Heart left ventricle (tissue), 13 donors: ENCODE data around the gene EMID1.

ENCODE experiments used
- POLR2A ChIP-seq, 2 donors: fragments of 450-650 bp; IDR thresholded peaks; one replicate each; pipeline ENCODE4 v1.6.1; 2017; ENCODE audit warnings: antibody characterized with exemption in 2 of 2, mild to moderate bottlenecking in 2 of 2, moderate library complexity in 2 of 2
- TF ChIP-seq, protein P1 (sequence below), 12 donors: fragments of 200-600 bp; sonication (generic) in 4 of 12; IDR thresholded peaks; one replicate each; pipeline versions ENCODE4 v1.5.0 to v1.8.0; 2018 to 2022; ENCODE audit warnings: antibody characterized with exemption in 12 of 12, mild to moderate bottlenecking in 5 of 12
- donor health status: ischemic (EF 13 %, LVEDD 7.1; RV severe dilation, severe dysfunction).
- donor health status: DM: no; HTN: yes; CAD: no.
- donor health status: DM: no; HTN: no; CAD: no.
- donor health status: ischemic (EF 25% LVEDD 6.9; RV normal size, moderate dysfunction).
- donor health status: ischemic (EF 25% LVEDD 5.7; RV mildly dilated, moderate dysfunction).
- donor health status: ischemic (EF 35%, LVEDD 5.7; RV mildly dilated, moderate dysfunction).
- donor health status: nonischemic (EF 11% LVEDD 7.7; RV severe dilation, severe dysfunction).
- donor health status: DM: yes; HTN: yes; CAD: no.
- donor health status: PGD.
- donor health status: ischemic (EF 29% LVEDD 5.4; RV normal size, mild dysfunction).
- donor health status: nonischemic (EF 23%, LVEDD 6.1; RV moderate dilation, normal function).

DNA sequence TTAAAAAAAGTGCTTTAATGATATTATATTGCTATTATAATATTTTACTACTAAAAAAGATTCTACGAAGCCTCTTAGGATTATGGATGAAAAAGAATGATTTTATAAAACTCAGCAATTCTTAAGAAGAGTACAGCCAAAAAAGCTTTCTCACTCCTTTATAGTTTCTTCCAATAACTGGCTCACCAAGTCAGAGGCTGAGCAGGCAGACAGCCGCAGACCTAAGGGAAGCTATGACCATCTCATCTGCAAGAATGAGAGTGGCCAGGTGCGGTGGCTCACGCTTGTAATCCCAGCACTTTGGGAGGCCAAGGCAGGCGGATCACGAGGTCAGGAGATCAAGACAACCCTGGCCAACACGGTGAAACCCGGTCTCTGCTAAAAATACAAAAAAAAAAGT is 12.7 kb upstream of the EMID1 start:
- TF ChIP-seq, protein P1, sequence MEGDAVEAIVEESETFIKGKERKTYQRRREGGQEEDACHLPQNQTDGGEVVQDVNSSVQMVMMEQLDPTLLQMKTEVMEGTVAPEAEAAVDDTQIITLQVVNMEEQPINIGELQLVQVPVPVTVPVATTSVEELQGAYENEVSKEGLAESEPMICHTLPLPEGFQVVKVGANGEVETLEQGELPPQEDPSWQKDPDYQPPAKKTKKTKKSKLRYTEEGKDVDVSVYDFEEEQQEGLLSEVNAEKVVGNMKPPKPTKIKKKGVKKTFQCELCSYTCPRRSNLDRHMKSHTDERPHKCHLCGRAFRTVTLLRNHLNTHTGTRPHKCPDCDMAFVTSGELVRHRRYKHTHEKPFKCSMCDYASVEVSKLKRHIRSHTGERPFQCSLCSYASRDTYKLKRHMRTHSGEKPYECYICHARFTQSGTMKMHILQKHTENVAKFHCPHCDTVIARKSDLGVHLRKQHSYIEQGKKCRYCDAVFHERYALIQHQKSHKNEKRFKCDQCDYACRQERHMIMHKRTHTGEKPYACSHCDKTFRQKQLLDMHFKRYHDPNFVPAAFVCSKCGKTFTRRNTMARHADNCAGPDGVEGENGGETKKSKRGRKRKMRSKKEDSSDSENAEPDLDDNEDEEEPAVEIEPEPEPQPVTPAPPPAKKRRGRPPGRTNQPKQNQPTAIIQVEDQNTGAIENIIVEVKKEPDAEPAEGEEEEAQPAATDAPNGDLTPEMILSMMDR (IDR thresholded peaks at IDR 0.05), result no peak
- TF ChIP-seq POLR2A (IDR thresholded peaks at IDR 0.05), result no peak
